ENCODE data around the gene MAPK9.

- TF ChIP-seq CTCF (IDR thresholded peaks at IDR 0.05) (no peak), POLR2A (IDR thresholded peaks at IDR 0.05) (no peak), EP300 (IDR thresholded peaks at IDR 0.05) (no peak)
Observed at GRCh38 chr5:180216646-180217171, 75.2 kb downstream of the MAPK9 start.

All from ovary (tissue), 3 donors.